Measurements from ENCODE around the gene ERBB2. TPM values are rescaled to one million over a fixed set of nuclear protein-coding genes. Genes with fewer than 3 reads are reported as not detected.
A peak's percentile ranks its signal among the peaks of the same experiment; 100 is the strongest.

The ERBB2 gene
- total and polyA plus RNA-seq, 2 of the 13 experiments (the other 11 are each of a cell fraction or from before 2014, with no cell fraction given), result 57.7 to 64.1 TPM

DNA sequence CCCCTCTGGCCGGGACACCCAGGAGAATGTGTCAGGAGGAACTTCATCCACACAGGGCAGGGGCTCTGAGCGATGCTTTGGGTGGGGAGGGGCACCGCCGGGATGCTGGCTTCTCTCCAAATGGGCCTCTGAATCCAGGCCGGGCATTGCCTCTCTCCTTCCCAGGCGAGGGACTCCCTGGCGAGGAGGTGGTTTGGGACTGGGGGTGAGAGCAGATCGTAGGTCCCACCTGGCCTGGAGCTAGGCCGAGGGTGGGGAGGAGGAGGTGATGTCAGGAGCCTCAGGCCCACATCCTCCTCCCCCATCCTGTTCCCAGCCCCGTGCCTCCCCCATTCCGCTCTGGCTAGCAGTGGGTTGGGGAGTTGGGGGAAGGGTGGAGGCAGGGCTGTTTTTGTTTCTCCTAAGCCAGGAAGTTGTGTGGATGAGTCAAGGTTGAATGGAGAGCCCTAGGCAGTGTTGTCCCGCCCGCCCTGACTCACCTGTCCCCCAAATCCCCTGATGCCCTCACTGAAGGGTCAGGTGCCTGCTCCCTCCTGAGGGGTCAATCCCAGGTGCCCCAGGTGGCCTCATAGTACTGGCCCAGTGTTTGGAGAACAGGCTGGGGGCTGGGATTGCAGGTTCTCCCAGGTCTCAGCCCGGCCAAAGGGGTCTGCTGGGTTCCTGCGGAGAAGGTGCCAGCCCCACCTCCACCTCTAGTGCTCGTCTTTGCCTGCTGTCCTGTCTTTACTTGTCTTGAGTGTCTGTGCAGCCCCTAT is 40.7 kb downstream of the ERBB2 start (continued):
- peak; percentile 82 for TF ChIP-seq ELF3 (CRISPR knock-in tag; IDR thresholded peaks at IDR 0.05)
- TF ChIP-seq KDM6A (CRISPR knock-in tag; IDR thresholded peaks at IDR 0.05; ENCODE audit: low read depth), result peak; percentile 55; the same call in 1 of the 2 replicates
- TF ChIP-seq SOX5 (CRISPR knock-in tag; IDR thresholded peaks at IDR 0.05; ENCODE audit: borderline replicate concordance), result peak; percentile 54; the same call in 1 of the 2 replicates
- TF ChIP-seq NCOA1 (CRISPR knock-in tag; IDR thresholded peaks at IDR 0.05), result peak; percentile 77; the same call in 1 of the 2 replicates
- TF ChIP-seq EP300 (IDR thresholded peaks at IDR 0.05; ENCODE audit: low read depth in 2 of 2, low read length in 2 of 2), result peak in 1 of 2 experiments; percentile 44; a peak in 1 of 4 replicates
- peak; percentile 62; the same call in 1 of the 2 replicates for TF ChIP-seq EP300 (CRISPR knock-in tag; IDR thresholded peaks at IDR 0.05; ENCODE audit: borderline replicate concordance)
- TF ChIP-seq KLF16 (CRISPR knock-in tag; IDR thresholded peaks at IDR 0.05), result peak in 1 of 2 experiments; percentile 20; a peak in 1 of 4 replicates
- TF ChIP-seq POLR2G (IDR thresholded peaks at IDR 0.05; ENCODE audit: low read depth, low read length), result peak; percentile 61
- peak; percentile 69 for TF ChIP-seq ZNF18 (CRISPR knock-in tag; IDR thresholded peaks at IDR 0.05; ENCODE audit: insufficient replicate concordance)
- no peak for TF ChIP-seq ZNF772 (CRISPR knock-in tag; IDR thresholded peaks at IDR 0.05)
- TF ChIP-seq MTERF4 (CRISPR knock-in tag; IDR thresholded peaks at IDR 0.05), result peak; percentile 90
- TF ChIP-seq ZBTB10 (CRISPR knock-in tag; IDR thresholded peaks at IDR 0.05; ENCODE audit: borderline replicate concordance), result peak; percentile 34; the same call in 1 of the 2 replicates
- TF ChIP-seq, protein P1, sequence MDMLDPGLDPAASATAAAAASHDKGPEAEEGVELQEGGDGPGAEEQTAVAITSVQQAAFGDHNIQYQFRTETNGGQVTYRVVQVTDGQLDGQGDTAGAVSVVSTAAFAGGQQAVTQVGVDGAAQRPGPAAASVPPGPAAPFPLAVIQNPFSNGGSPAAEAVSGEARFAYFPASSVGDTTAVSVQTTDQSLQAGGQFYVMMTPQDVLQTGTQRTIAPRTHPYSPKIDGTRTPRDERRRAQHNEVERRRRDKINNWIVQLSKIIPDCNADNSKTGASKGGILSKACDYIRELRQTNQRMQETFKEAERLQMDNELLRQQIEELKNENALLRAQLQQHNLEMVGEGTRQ (IDR thresholded peaks at IDR 0.05; ENCODE audit: low read depth, low read length), result no peak
- TF ChIP-seq, protein P1 (CRISPR knock-in tag; IDR thresholded peaks at IDR 0.05; ENCODE audit: borderline replicate concordance), result no peak
- TF ChIP-seq THAP11 (CRISPR knock-in tag; IDR thresholded peaks at IDR 0.05), result peak; percentile 63
